Gastrocnemius medialis (tissue), 4 donors: Measurements from ENCODE around the gene CDH4. TPM values are rescaled to one million over a fixed set of nuclear protein-coding genes. Genes with fewer than 3 reads are reported as not detected.

Experiments
- ATAC-seq, 2 donors: fragments of 150-250 bp; one replicate each; pipeline ENCODE4 v1.9.1; 2016
- DNase-seq, 2 donors: peaks; one replicate each; pipeline ENCODE4 v3.0.0-alpha.2; 2019
- H3K27ac ChIP-seq, 4 donors: fragments of 200-600 bp; sonication (generic); 1 replicate in 1 of 4; 2 replicates in 3 of 4; pipeline ENCODE4 v1.5.1; 2016 to 2018; ENCODE audit warnings: mild to moderate bottlenecking in 2 of 4, moderate library complexity in 1 of 4
- H3K27me3 ChIP-seq, 3 donors: fragments of 200-600 bp; sonication (generic) in 2 of 3; 1 replicate in 1 of 3; 2 replicates in 2 of 3; pipeline versions ENCODE4 v1.5.1 to v1.6.0; 2016 to 2019; ENCODE audit warnings: mild to moderate bottlenecking in 1 of 3, moderate library complexity in 1 of 3
- H3K36me3 ChIP-seq, 2 donors: fragments of 200-600 bp; sonication (generic) in 1 of 2; one replicate each; pipeline ENCODE4 v1.5.1; 2017 to 2018
- H3K4me1 ChIP-seq, 2 donors: fragments of 200-600 bp; sonication (generic) in 1 of 2; one replicate each; pipeline ENCODE4 v1.5.1; 2016 to 2017; ENCODE audit warnings: mild to moderate bottlenecking in 2 of 2
- H3K4me3 ChIP-seq, 4 donors: fragments of 200-600 bp; sonication (generic) in 3 of 4; 1 replicate in 1 of 4; 2 replicates in 3 of 4; pipeline ENCODE4 v1.5.1; 2016 to 2019; ENCODE audit warnings: mild to moderate bottlenecking in 2 of 4
- H3K9me3 ChIP-seq, 3 donors: fragments of 200-600 bp; sonication (generic) in 2 of 3; 1 replicate in 1 of 3; 2 replicates in 2 of 3; pipeline ENCODE4 v1.5.1; 2016 to 2019
- CTCF ChIP-seq, 5 experiments: fragments of 450-650 bp in 3 of 5; fragments of 200-600 bp in 2 of 5; sonication (generic) in 2 of 5; IDR thresholded peaks in 4 of 5; conservative IDR thresholded peaks in 1 of 5; 1 replicate in 4 of 5; 2 replicates in 1 of 5; pipeline ENCODE4 v1.5.1; 2016 to 2019; ENCODE audit warnings: antibody characterized with exemption in 5 of 5, mild to moderate bottlenecking in 3 of 5, moderate library complexity in 3 of 5
- POLR2A ChIP-seq, 2 donors: fragments of 450-650 bp; IDR thresholded peaks; one replicate each; pipeline ENCODE4 v1.6.1; 2017; ENCODE audit warnings: antibody characterized with exemption in 2 of 2, mild to moderate bottlenecking in 2 of 2, moderate library complexity in 2 of 2
- in situ Hi-C, 4 donors: fragments of 200-750 bp; cut with MboI; loops; one replicate each; pipeline versions ENCODE4 v1.15.0 to v1.8.0; 2017; ENCODE audit warnings: low sequenced_read_pairs in 4 of 4
- intact Hi-C: fragments of 100-400 bp; cut with DNase I; formaldehyde crosslinking; loops from one replicate; pipeline ENCODE4 v1.15.1; 2023; ENCODE audit warnings: low total_unique reads
- total RNA-seq, 4 donors: library from RNA; depleted of rRNA; stranded (reverse); fragments of >200 nt; gene quantifications; one replicate each; pipeline versions ENCODE4 v1.1.0 to v1.2.3, GENCODE V29; 2016

The CDH4 gene
- total RNA-seq, 4 donors from 2014 or later, result 0.38 to 1.2 (median 0.86) TPM

- Histone ChIP-seq H3K27ac (no peak overlapping the region), H3K27me3 (peaks cover 32 to 39% (median 36%) of the 10 kb centered on the region in 3 donors), H3K4me3 (no peak overlapping the region), H3K36me3 (no peaks in the 10 kb centered on the region), H3K9me3 (no peaks in the 10 kb centered on the region), H3K4me1 (no peaks in the 10 kb centered on the region)
- in situ Hi-C loops (no loop called here), intact Hi-C loops (no loop called here)
- TF ChIP-seq POLR2A (IDR thresholded peaks at IDR 0.05), result no peak
- TF ChIP-seq CTCF (IDR thresholded peaks at IDR 0.05 in 4 of 5, conservative IDR thresholded peaks at IDR 0.05 in 1 of 5), result no peak
- DNase-seq (no peak), ATAC-seq (no peak)
These were observed 548.5 kb downstream of the CDH4 start for GRCh38 chr20:61800359-61801064.

- Histone ChIP-seq H3K4me3 (no peak overlapping the region), H3K36me3 (no peaks in the 10 kb centered on the region), H3K27ac (no peak overlapping the region), H3K4me1 (no peaks in the 10 kb centered on the region), H3K27me3 (peaks cover 32 to 40% (median 36%) of the 10 kb centered on the region in 3 donors), H3K9me3 (no peaks in the 10 kb centered on the region)
- DNase-seq (no peak), ATAC-seq (no peak)
- intact Hi-C loops (no loop called here), in situ Hi-C loops (no loop called here)
- TF ChIP-seq POLR2A (IDR thresholded peaks at IDR 0.05) (no peak), CTCF (IDR thresholded peaks at IDR 0.05 in 4 of 5, conservative IDR thresholded peaks at IDR 0.05 in 1 of 5) (no peak)
These were observed 549.0 kb downstream of the CDH4 start for GRCh38 chr20:61801065-61801360.

- H3K4me1 ChIP-seq, result no peaks in the 10 kb centered on the region
- no peaks in the 10 kb centered on the region for H3K36me3 ChIP-seq
- no peak for ATAC-seq
- no peaks in the 10 kb centered on the region for H3K9me3 ChIP-seq
- DNase-seq, result no peak
- intact Hi-C loops (no loop called here), in situ Hi-C loops (no loop called here)
- peaks cover 36 to 40% (median 39%) of the 10 kb centered on the region in 3 donors for H3K27me3 ChIP-seq
- no peak overlapping the region for H3K4me3 ChIP-seq
- TF ChIP-seq CTCF (IDR thresholded peaks at IDR 0.05 in 4 of 5, conservative IDR thresholded peaks at IDR 0.05 in 1 of 5) (no peak), POLR2A (IDR thresholded peaks at IDR 0.05) (no peak)
- no peak overlapping the region for H3K27ac ChIP-seq
These were observed 549.4 kb downstream of the CDH4 start for GRCh38 chr20:61801428-61801827.

- H3K27me3 ChIP-seq, result peaks cover 36 to 40% (median 40%) of the 10 kb centered on the region in 3 donors
- intact Hi-C loops (no loop called here), in situ Hi-C loops (no loop called here)
- H3K4me1 ChIP-seq, result no peaks in the 10 kb centered on the region
- no peak overlapping the region for H3K27ac ChIP-seq
- no peak for ATAC-seq
- no peak overlapping the region for H3K4me3 ChIP-seq
- no peak for DNase-seq
- TF ChIP-seq POLR2A (IDR thresholded peaks at IDR 0.05) (no peak), CTCF (IDR thresholded peaks at IDR 0.05 in 4 of 5, conservative IDR thresholded peaks at IDR 0.05 in 1 of 5) (no peak)
- H3K36me3 ChIP-seq, result no peaks in the 10 kb centered on the region
- H3K9me3 ChIP-seq, result no peaks in the 10 kb centered on the region
These were observed 549.9 kb downstream of the CDH4 start for GRCh38 chr20:61801857-61802442.
